Neural cell (in vitro differentiated cells): ENCODE results near the gene GTPBP4. TPM values are rescaled to one million over a fixed set of nuclear protein-coding genes. Genes with fewer than 3 reads are reported as not detected.

Experiments used
- H2AFZ ChIP-seq: fragments of 200-600, 300-800 bp; sonication (generic), shearing (Covaris generic); 2 replicates; pipeline ENCODE4 v1.6.0; 2014; ENCODE audit warnings: low read depth, mild to moderate bottlenecking, antibody characterized with exemption, low read length, moderate library complexity
- H3F3A ChIP-seq: fragments of 200-600 bp; shearing (Covaris generic); 2 replicates; pipeline ENCODE4 v1.6.1; 2016; ENCODE audit warnings: mild to moderate bottlenecking, moderate library complexity, mixed read lengths, antibody characterized with exemption, low read length; ENCODE audit not compliant: insufficient read depth, poor library complexity, severe bottlenecking
- H3K27ac ChIP-seq: fragments of 200-600, 300-800 bp; sonication (generic), shearing (Covaris generic); 2 replicates; pipeline ENCODE4 v1.5.1; 2014; ENCODE audit warnings: mild to moderate bottlenecking, low read length, moderate library complexity
- H3K27me3 ChIP-seq: fragments of 300-800, 200-600 bp; sonication (generic), shearing (Covaris generic); 2 replicates; pipeline ENCODE4 v1.6.0; 2014; ENCODE audit warnings: mild to moderate bottlenecking, low read depth, low read length, moderate library complexity; ENCODE audit not compliant: insufficient read depth
- H3K36me3 ChIP-seq: fragments of 300-800, 200-600 bp; sonication (generic), shearing (Covaris generic); 2 replicates; pipeline ENCODE4 v1.5.1; 2014; ENCODE audit warnings: mild to moderate bottlenecking, antibody characterized with exemption, low read length, moderate library complexity; ENCODE audit not compliant: insufficient read depth
- H3K4me2 ChIP-seq: fragments of 300-800, 200-600 bp; sonication (generic), shearing (Covaris generic); 2 replicates; pipeline ENCODE4 v1.6.0; 2014; ENCODE audit warnings: mild to moderate bottlenecking, low read length
- H3K4me3 ChIP-seq: fragments of 300-800, 200-600 bp; sonication (generic), shearing (Covaris generic); 2 replicates; pipeline ENCODE4 v1.5.1; 2014; ENCODE audit warnings: mild to moderate bottlenecking, low read length, moderate library complexity
- H3K79me2 ChIP-seq: fragments of 200-600 bp; shearing (Covaris generic); replicated peaks from 2 replicates; pipeline ENCODE4 v1.6.0; 2014; ENCODE audit warnings: mild to moderate bottlenecking, low read length, moderate library complexity; ENCODE audit not compliant: insufficient read depth
- H3K9ac ChIP-seq: fragments of 300-800, 200-600 bp; sonication (generic), shearing (Covaris generic); 2 replicates; pipeline ENCODE4 v1.6.1; 2016; ENCODE audit warnings: mild to moderate bottlenecking, low read length, mixed read lengths
- H3K9me2 ChIP-seq: fragments of 200-600 bp; shearing (Covaris generic); 2 replicates; pipeline ENCODE4 v1.6.1; 2016; ENCODE audit warnings: mild to moderate bottlenecking, low read length, mixed read lengths; ENCODE audit not compliant: insufficient read depth
- H3K9me3 ChIP-seq: fragments of 200-600, 300-800 bp; sonication (generic), shearing (Covaris generic); 2 replicates; pipeline ENCODE4 v1.6.1; 2016; ENCODE audit warnings: mild to moderate bottlenecking, mixed run types, low read length, moderate library complexity, mixed read lengths
- H4K20me1 ChIP-seq: fragments of 200-600 bp; shearing (Covaris generic); 2 replicates; pipeline ENCODE4 v1.6.1; 2016; ENCODE audit warnings: mild to moderate bottlenecking, mixed run types; ENCODE audit not compliant: insufficient read depth
- EP300 ChIP-seq: fragments of 450-650 bp; conservative IDR thresholded peaks from 2 replicates; pipeline ENCODE4 v1.6.1; 2014; ENCODE audit warnings: antibody characterized with exemption, mild to moderate bottlenecking, moderate library complexity; ENCODE audit not compliant: poor library complexity, severe bottlenecking
- EZH2 ChIP-seq: fragments of 200-600, 300-800 bp; shearing (Covaris generic), sonication (generic); IDR thresholded peaks from 2 replicates; pipeline ENCODE4 v1.6.1; 2014; ENCODE audit warnings: antibody characterized with exemption, low read length, borderline replicate concordance, mild to moderate bottlenecking; ENCODE audit not compliant: insufficient read depth, poor library complexity, severe bottlenecking
- MXI1 ChIP-seq: fragments of 450-650 bp; conservative IDR thresholded peaks from 2 replicates; pipeline ENCODE4 v1.6.1; 2014; ENCODE audit warnings: antibody characterized with exemption, mild to moderate bottlenecking; ENCODE audit not compliant: poor library complexity, severe bottlenecking
- POLR2AphosphoS5 ChIP-seq: IDR thresholded peaks from 2 replicates; pipeline ENCODE4 v1.6.1; 2012
- RAD21 ChIP-seq: fragments of 450-650 bp; conservative IDR thresholded peaks from 2 replicates; pipeline ENCODE4 v1.6.1; 2014; ENCODE audit warnings: antibody characterized with exemption, mild to moderate bottlenecking, moderate library complexity
- SMC3 ChIP-seq: fragments of 450-650 bp; conservative IDR thresholded peaks from 2 replicates; pipeline ENCODE4 v1.6.1; 2014; ENCODE audit warnings: antibody characterized with exemption, mild to moderate bottlenecking, moderate library complexity; ENCODE audit not compliant: poor library complexity
- TAF1 ChIP-seq: IDR thresholded peaks from 2 replicates; pipeline ENCODE4 v1.6.1; 2012; ENCODE audit warnings: low read depth
- polyA plus RNA-seq: library from polyadenylated mRNA; depleted of rRNA; stranded (reverse); fragments of >200 nt; gene quantifications from 2 replicates; pipeline ENCODE4 v1.2.3, GENCODE V29; 2014
- TF ChIP-seq, protein P1 (sequence below): IDR thresholded peaks from 2 replicates; pipeline ENCODE4 v1.6.1; 2012; ENCODE audit warnings: borderline replicate concordance
- TF ChIP-seq, protein P2 (sequence below): fragments of 450-650 bp; IDR thresholded peaks from 2 replicates; pipeline ENCODE4 v1.5.1; 2014; ENCODE audit warnings: antibody characterized with exemption, mild to moderate bottlenecking, moderate library complexity; ENCODE audit not compliant: poor library complexity, severe bottlenecking

GTPBP4 gene
- polyA plus RNA-seq, 1 donor from 2014 or later, result 32.7 TPM

DNA sequence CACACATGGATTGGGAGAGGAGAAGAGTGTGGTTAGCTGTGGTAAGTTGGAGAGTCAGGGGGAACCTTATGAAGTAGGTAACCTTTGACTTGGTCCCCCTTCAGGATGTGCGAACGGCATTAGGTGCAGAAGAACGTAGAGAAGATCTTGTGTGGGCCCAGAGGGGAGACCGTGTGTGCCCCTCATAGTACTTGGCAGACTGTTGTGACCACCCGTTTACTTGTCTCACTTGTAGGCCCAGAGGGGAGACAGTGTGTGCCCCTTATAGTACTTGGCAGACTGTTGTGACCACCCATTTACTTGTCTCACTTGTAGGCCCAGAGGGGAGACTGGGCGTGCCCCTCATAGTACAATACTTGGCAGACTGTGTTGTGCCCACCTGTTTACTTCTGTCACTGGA is 2.6 kb downstream of the GTPBP4 start:
- no peak overlapping the region for H3K4me2 ChIP-seq

DNA sequence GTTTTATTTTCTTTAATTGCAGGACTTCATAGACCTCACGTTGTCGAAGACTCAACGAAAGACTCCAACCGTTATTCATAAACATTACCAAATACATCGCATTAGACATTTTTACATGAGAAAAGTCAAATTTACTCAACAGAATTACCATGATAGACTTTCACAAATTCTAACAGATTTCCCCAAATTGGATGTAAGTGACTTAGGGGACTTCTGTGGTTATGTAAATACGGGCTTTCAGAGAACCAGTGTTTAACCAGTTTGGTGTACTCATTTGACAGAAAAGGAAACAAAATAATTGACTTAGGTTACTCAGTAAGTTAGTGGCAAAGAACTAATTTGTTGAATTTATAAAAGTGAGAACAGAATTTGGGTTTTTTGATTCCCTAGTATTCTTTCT is 4.2 kb downstream of the GTPBP4 start:
- Histone ChIP-seq H2AFZ (no peak overlapping the region), H4K20me1 (no peaks in the 10 kb centered on the region), H3K36me3 (peaks cover 5% of the 10 kb centered on the region), H3K27me3 (no peaks in the 10 kb centered on the region), H3K27ac (no peak overlapping the region), H3F3A (no peaks in the 10 kb centered on the region), H3K9me3 (no peaks in the 10 kb centered on the region), H3K9me2 (no peaks in the 10 kb centered on the region), H3K4me2 (no peak overlapping the region), H3K79me2 (peaks cover 34% of the 10 kb centered on the region), H3K4me3 (no peak overlapping the region), H3K9ac (no peak overlapping the region)
- TF ChIP-seq TAF1, result no peak
- TF ChIP-seq MXI1, result no peak
- TF ChIP-seq, protein P1, sequence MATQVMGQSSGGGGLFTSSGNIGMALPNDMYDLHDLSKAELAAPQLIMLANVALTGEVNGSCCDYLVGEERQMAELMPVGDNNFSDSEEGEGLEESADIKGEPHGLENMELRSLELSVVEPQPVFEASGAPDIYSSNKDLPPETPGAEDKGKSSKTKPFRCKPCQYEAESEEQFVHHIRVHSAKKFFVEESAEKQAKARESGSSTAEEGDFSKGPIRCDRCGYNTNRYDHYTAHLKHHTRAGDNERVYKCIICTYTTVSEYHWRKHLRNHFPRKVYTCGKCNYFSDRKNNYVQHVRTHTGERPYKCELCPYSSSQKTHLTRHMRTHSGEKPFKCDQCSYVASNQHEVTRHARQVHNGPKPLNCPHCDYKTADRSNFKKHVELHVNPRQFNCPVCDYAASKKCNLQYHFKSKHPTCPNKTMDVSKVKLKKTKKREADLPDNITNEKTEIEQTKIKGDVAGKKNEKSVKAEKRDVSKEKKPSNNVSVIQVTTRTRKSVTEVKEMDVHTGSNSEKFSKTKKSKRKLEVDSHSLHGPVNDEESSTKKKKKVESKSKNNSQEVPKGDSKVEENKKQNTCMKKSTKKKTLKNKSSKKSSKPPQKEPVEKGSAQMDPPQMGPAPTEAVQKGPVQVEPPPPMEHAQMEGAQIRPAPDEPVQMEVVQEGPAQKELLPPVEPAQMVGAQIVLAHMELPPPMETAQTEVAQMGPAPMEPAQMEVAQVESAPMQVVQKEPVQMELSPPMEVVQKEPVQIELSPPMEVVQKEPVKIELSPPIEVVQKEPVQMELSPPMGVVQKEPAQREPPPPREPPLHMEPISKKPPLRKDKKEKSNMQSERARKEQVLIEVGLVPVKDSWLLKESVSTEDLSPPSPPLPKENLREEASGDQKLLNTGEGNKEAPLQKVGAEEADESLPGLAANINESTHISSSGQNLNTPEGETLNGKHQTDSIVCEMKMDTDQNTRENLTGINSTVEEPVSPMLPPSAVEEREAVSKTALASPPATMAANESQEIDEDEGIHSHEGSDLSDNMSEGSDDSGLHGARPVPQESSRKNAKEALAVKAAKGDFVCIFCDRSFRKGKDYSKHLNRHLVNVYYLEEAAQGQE, result no peak
- no peak for TF ChIP-seq POLR2AphosphoS5
- no peak for TF ChIP-seq RAD21
- TF ChIP-seq EP300, result no peak
- no peak for TF ChIP-seq EZH2
- TF ChIP-seq SMC3, result no peak
- TF ChIP-seq, protein P2, sequence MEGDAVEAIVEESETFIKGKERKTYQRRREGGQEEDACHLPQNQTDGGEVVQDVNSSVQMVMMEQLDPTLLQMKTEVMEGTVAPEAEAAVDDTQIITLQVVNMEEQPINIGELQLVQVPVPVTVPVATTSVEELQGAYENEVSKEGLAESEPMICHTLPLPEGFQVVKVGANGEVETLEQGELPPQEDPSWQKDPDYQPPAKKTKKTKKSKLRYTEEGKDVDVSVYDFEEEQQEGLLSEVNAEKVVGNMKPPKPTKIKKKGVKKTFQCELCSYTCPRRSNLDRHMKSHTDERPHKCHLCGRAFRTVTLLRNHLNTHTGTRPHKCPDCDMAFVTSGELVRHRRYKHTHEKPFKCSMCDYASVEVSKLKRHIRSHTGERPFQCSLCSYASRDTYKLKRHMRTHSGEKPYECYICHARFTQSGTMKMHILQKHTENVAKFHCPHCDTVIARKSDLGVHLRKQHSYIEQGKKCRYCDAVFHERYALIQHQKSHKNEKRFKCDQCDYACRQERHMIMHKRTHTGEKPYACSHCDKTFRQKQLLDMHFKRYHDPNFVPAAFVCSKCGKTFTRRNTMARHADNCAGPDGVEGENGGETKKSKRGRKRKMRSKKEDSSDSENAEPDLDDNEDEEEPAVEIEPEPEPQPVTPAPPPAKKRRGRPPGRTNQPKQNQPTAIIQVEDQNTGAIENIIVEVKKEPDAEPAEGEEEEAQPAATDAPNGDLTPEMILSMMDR, result no peak

More for the DNA sequence above, 2.6 kb downstream of the GTPBP4 start:
- Histone ChIP-seq H3K79me2 (peaks cover 34% of the 10 kb centered on the region), H3K9me2 (no peaks in the 10 kb centered on the region), H3F3A (no peaks in the 10 kb centered on the region), H3K4me3 (no peak overlapping the region), H3K27me3 (no peaks in the 10 kb centered on the region), H3K9me3 (no peaks in the 10 kb centered on the region), H2AFZ (no peak overlapping the region), H4K20me1 (no peaks in the 10 kb centered on the region), H3K9ac (no peak overlapping the region), H3K27ac (no peak overlapping the region), H3K36me3 (peaks cover 2% of the 10 kb centered on the region)
- TF ChIP-seq, protein P1, result no peak
- TF ChIP-seq EP300 (no peak), SMC3 (no peak), MXI1 (no peak), POLR2AphosphoS5 (no peak), RAD21 (no peak), TAF1 (no peak), EZH2 (no peak)
- TF ChIP-seq, protein P2, result no peak
